Measurements from ENCODE around the gene KCNQ5.

KCNQ5 gene

GRCh38 chr6:72711731-72712130, 89.9 kb downstream of the KCNQ5 start:
- no peaks in the 10 kb centered on the region for H3K4me1 ChIP-seq (ENCODE audit: insufficient read depth, low read length)
- no peaks in the 10 kb centered on the region for H3K36me3 ChIP-seq (ENCODE audit: insufficient read depth, low read length)
- H2AFZ ChIP-seq (ENCODE audit: low read depth, low read length), result no peak overlapping the region
- no peaks in the 10 kb centered on the region for H3K27me3 ChIP-seq (ENCODE audit: insufficient read depth, low read length)
- H3K4me3 ChIP-seq (ENCODE audit: low read length), result no peak overlapping the region
- no peaks in the 10 kb centered on the region for H3K9me3 ChIP-seq (ENCODE audit: low read length)

GRCh38 chr6:72712910-72713309, 91.0 kb downstream of the KCNQ5 start:
- Histone ChIP-seq H3K4me3 (ENCODE audit: low read length) (no peak overlapping the region), H3K36me3 (ENCODE audit: insufficient read depth, low read length) (no peaks in the 10 kb centered on the region), H3K27me3 (ENCODE audit: insufficient read depth, low read length) (no peaks in the 10 kb centered on the region), H3K4me1 (ENCODE audit: insufficient read depth, low read length) (no peaks in the 10 kb centered on the region), H3K9me3 (ENCODE audit: low read length) (no peaks in the 10 kb centered on the region), H2AFZ (ENCODE audit: low read depth, low read length) (no peak overlapping the region)

DNA sequence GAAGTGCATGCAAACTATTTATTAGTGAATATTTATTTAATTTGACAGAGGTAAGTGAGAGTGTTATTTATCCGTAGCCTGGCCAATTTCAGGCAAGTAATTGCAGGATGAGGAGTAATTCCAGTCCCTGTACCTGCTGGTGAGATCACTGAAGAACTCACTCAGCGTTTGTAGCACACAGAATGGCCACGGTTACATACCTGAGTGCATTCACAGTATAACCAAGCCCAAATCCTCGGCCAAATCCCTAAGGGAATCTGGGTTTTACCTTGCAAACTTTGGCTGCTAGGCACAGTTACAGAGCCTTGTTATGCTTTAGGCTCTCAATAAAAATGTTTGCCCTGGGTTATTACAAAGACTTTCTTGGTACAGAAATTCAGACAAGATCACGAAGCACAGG, 93.3 kb downstream of the KCNQ5 start:
- H2AFZ ChIP-seq (ENCODE audit: low read depth, low read length), result no peak overlapping the region
- no peak overlapping the region for H3K4me3 ChIP-seq (ENCODE audit: low read length)
- no peaks in the 10 kb centered on the region for H3K27me3 ChIP-seq (ENCODE audit: insufficient read depth, low read length)
- no peaks in the 10 kb centered on the region for H3K4me1 ChIP-seq (ENCODE audit: insufficient read depth, low read length)
- H3K36me3 ChIP-seq (ENCODE audit: insufficient read depth, low read length), result no peaks in the 10 kb centered on the region
- no peaks in the 10 kb centered on the region for H3K9me3 ChIP-seq (ENCODE audit: low read length)

GRCh38 chr6:72716916-72717315, 95.1 kb downstream of the KCNQ5 start:
- no peaks in the 10 kb centered on the region for H3K27me3 ChIP-seq (ENCODE audit: insufficient read depth, low read length)
- H2AFZ ChIP-seq (ENCODE audit: low read depth, low read length), result no peak overlapping the region
- no peaks in the 10 kb centered on the region for H3K36me3 ChIP-seq (ENCODE audit: insufficient read depth, low read length)
- no peaks in the 10 kb centered on the region for H3K9me3 ChIP-seq (ENCODE audit: low read length)
- no peak overlapping the region for H3K4me3 ChIP-seq (ENCODE audit: low read length)
- H3K4me1 ChIP-seq (ENCODE audit: insufficient read depth, low read length), result no peaks in the 10 kb centered on the region

- Histone ChIP-seq H3K4me3 (ENCODE audit: low read length) (no peak overlapping the region), H3K9me3 (ENCODE audit: low read length) (no peaks in the 10 kb centered on the region), H3K4me1 (ENCODE audit: insufficient read depth, low read length) (no peaks in the 10 kb centered on the region), H2AFZ (ENCODE audit: low read depth, low read length) (no peak overlapping the region), H3K36me3 (ENCODE audit: insufficient read depth, low read length) (no peaks in the 10 kb centered on the region), H3K27me3 (ENCODE audit: insufficient read depth, low read length) (no peaks in the 10 kb centered on the region)
Observed at GRCh38 chr6:72720464-72720863, 98.6 kb downstream of the KCNQ5 start.

GRCh38 chr6:72721346-72721745, 99.5 kb downstream of the KCNQ5 start:
- H3K4me1 ChIP-seq (ENCODE audit: insufficient read depth, low read length), result no peaks in the 10 kb centered on the region
- H3K36me3 ChIP-seq (ENCODE audit: insufficient read depth, low read length), result no peaks in the 10 kb centered on the region
- H3K27me3 ChIP-seq (ENCODE audit: insufficient read depth, low read length), result no peaks in the 10 kb centered on the region
- no peaks in the 10 kb centered on the region for H3K9me3 ChIP-seq (ENCODE audit: low read length)
- H3K4me3 ChIP-seq (ENCODE audit: low read length), result no peak overlapping the region
- H2AFZ ChIP-seq (ENCODE audit: low read depth, low read length), result no peak overlapping the region

GRCh38 chr6:72724545-72724944, 102.7 kb downstream of the KCNQ5 start:
- no peaks in the 10 kb centered on the region for H3K36me3 ChIP-seq (ENCODE audit: insufficient read depth, low read length)

GRCh38 chr6:72728706-72729343, 107.0 kb downstream of the KCNQ5 start:
- no peaks in the 10 kb centered on the region for H3K27me3 ChIP-seq (ENCODE audit: insufficient read depth, low read length)
- H2AFZ ChIP-seq (ENCODE audit: low read depth, low read length), result no peak overlapping the region
- H3K36me3 ChIP-seq (ENCODE audit: insufficient read depth, low read length), result no peaks in the 10 kb centered on the region
- no peak overlapping the region for H3K4me3 ChIP-seq (ENCODE audit: low read length)
- H3K9me3 ChIP-seq (ENCODE audit: low read length), result no peaks in the 10 kb centered on the region
- H3K4me1 ChIP-seq (ENCODE audit: insufficient read depth, low read length), result no peaks in the 10 kb centered on the region

More at GRCh38 chr6:72724545-72724944, 102.7 kb downstream of the KCNQ5 start:
- H3K9me3 ChIP-seq (ENCODE audit: low read length), result no peaks in the 10 kb centered on the region
- H3K27me3 ChIP-seq (ENCODE audit: insufficient read depth, low read length), result no peaks in the 10 kb centered on the region
- no peak overlapping the region for H2AFZ ChIP-seq (ENCODE audit: low read depth, low read length)
- no peak overlapping the region for H3K4me3 ChIP-seq (ENCODE audit: low read length)
- no peaks in the 10 kb centered on the region for H3K4me1 ChIP-seq (ENCODE audit: insufficient read depth, low read length)

DNA sequence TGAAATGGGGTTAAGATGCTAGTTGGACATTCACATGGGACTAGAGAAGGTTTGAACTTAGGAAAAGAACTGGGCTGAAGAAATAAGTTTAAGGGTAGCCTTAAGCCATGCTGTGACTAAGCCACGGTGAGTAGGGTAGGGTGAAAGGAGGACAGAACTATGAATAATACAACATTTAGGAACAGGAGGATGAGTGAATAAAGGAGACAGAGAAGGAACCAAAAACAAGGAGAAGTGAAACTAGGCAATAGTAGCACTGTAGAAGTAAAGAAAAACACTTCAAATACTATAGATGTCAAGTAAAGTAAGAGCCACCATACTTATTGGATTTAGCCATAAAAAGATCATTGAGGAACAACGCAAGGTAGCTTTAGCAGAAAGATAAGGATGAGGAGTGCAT, 111.2 kb downstream of the KCNQ5 start:
- Histone ChIP-seq H3K9me3 (ENCODE audit: low read length) (no peaks in the 10 kb centered on the region), H3K4me3 (ENCODE audit: low read length) (no peak overlapping the region), H3K27me3 (ENCODE audit: insufficient read depth, low read length) (no peaks in the 10 kb centered on the region), H3K36me3 (ENCODE audit: insufficient read depth, low read length) (no peaks in the 10 kb centered on the region), H2AFZ (ENCODE audit: low read depth, low read length) (no peak overlapping the region), H3K4me1 (ENCODE audit: insufficient read depth, low read length) (no peaks in the 10 kb centered on the region)

DNA sequence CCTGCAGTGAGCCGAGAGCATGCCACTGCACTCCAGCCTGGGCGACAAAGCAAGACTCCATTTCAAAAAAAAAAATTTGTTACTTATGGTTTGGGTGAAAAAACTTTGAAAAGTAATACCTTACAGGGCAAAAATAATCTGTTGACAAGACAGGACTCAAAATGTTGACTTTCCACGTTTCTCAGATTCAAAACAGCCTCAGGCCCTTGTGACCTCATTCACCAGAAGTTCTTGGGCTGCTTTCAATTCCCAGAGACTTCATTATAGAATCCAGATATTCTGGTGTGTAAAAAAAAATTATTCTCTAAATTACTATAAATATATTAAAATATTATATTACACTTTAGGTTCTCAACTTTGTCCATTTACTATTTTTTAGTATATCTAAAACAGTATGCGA, 116.2 kb downstream of the KCNQ5 start:
- no peaks in the 10 kb centered on the region for H3K9me3 ChIP-seq (ENCODE audit: low read length)
- no peaks in the 10 kb centered on the region for H3K4me1 ChIP-seq (ENCODE audit: insufficient read depth, low read length)

DNA sequence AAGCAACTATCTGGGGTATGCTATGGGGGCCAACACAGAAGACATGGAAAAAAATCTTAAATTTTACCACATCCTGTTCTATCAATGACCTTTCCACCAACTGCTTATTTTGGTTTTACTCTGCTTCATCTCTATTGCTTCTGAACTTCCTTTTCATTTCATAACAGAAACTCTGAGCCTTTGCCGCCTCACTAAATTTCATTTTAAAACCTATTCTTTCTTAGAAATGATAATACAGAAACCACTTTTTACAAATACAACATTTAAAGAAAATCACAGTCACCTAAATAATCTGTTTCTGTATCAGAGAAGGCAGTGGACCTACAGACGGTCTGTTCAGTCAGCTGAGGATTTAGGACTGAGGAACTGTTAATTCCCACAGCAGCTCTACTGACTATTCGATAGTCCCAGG, 117.5 kb downstream of the KCNQ5 start:
- no peaks in the 10 kb centered on the region for H3K4me1 ChIP-seq (ENCODE audit: insufficient read depth, low read length)
- no peak overlapping the region for H3K4me3 ChIP-seq (ENCODE audit: low read length)
- H2AFZ ChIP-seq (ENCODE audit: low read depth, low read length), result no peak overlapping the region
- no peaks in the 10 kb centered on the region for H3K27me3 ChIP-seq (ENCODE audit: insufficient read depth, low read length)
- H3K9me3 ChIP-seq (ENCODE audit: low read length), result no peaks in the 10 kb centered on the region
- no peaks in the 10 kb centered on the region for H3K36me3 ChIP-seq (ENCODE audit: insufficient read depth, low read length)

More for the DNA sequence above, 116.2 kb downstream of the KCNQ5 start:
- Histone ChIP-seq H2AFZ (ENCODE audit: low read depth, low read length) (no peak overlapping the region), H3K4me3 (ENCODE audit: low read length) (no peak overlapping the region), H3K36me3 (ENCODE audit: insufficient read depth, low read length) (no peaks in the 10 kb centered on the region), H3K27me3 (ENCODE audit: insufficient read depth, low read length) (no peaks in the 10 kb centered on the region)

GRCh38 chr6:72740135-72740534, 118.3 kb downstream of the KCNQ5 start:
- Histone ChIP-seq H3K4me1 (ENCODE audit: insufficient read depth, low read length) (no peaks in the 10 kb centered on the region), H3K9me3 (ENCODE audit: low read length) (no peaks in the 10 kb centered on the region), H3K36me3 (ENCODE audit: insufficient read depth, low read length) (no peaks in the 10 kb centered on the region), H3K4me3 (ENCODE audit: low read length) (no peak overlapping the region), H3K27me3 (ENCODE audit: insufficient read depth, low read length) (no peaks in the 10 kb centered on the region), H2AFZ (ENCODE audit: low read depth, low read length) (no peak overlapping the region)

DNA sequence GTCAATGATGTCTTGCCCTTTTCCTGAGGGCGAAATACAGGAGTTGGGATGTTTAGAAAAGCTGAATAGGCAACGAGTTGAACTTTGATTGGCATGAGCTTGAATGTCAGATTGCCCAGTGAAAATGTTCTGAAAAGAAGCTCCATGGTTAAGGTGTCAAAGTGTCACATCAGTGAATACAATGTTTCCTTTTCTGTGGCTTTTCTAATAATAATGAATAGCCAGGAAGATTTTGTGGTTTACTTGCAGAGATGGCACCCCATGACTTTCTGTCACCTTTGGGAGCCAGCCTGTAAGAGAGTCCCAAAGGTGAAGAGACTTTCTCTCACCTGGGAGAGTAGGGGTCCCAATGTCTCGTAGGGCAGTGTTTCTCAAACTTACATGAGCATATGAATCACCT, 119.2 kb downstream of the KCNQ5 start:
- no peaks in the 10 kb centered on the region for H3K9me3 ChIP-seq (ENCODE audit: low read length)
- H2AFZ ChIP-seq (ENCODE audit: low read depth, low read length), result no peak overlapping the region
- H3K27me3 ChIP-seq (ENCODE audit: insufficient read depth, low read length), result no peaks in the 10 kb centered on the region
- no peak overlapping the region for H3K4me3 ChIP-seq (ENCODE audit: low read length)
- no peaks in the 10 kb centered on the region for H3K36me3 ChIP-seq (ENCODE audit: insufficient read depth, low read length)
- H3K4me1 ChIP-seq (ENCODE audit: insufficient read depth, low read length), result no peaks in the 10 kb centered on the region

DNA sequence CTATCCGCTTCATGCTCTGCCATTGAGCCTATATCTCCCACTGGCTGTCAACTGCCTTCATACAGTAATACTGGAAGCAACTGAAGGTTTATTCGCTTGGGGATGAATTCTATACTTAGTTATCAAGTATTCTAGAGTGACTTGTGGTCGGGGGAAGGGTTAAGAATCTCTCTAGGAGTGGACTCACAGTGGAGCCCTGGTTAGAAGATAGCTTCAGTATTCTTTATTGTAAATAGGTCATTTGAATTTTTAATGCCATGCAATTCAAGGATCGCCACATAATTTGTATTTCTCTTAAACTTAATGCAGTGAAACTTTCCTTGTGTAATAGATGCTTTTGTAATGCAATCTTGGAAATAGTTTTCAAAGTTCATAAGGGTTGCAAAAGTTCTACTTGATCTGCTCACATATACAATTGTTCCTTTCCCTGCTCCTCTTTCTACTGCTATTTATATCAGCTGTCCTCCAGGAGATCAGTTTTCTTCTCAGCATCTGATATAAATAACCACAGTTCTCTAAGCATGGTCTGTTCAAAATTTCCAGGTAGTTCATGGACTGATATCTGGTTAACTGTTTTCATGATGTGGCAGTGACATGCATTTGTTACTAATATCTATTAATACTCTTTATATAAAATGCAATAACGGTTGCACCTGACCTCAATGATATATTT, 120.3 kb downstream of the KCNQ5 start:
- H3K9me3 ChIP-seq (ENCODE audit: low read length), result no peaks in the 10 kb centered on the region
- no peak overlapping the region for H3K4me3 ChIP-seq (ENCODE audit: low read length)
- no peaks in the 10 kb centered on the region for H3K4me1 ChIP-seq (ENCODE audit: insufficient read depth, low read length)
- no peak overlapping the region for H2AFZ ChIP-seq (ENCODE audit: low read depth, low read length)
- no peaks in the 10 kb centered on the region for H3K36me3 ChIP-seq (ENCODE audit: insufficient read depth, low read length)
- H3K27me3 ChIP-seq (ENCODE audit: insufficient read depth, low read length), result no peaks in the 10 kb centered on the region

Data from neuron (in vitro differentiated cells).